A549 treated with DMSO at 1 μM for 4 hours (cell line): ENCODE results near the gene SLFN12. TPM values are rescaled to one million over a fixed set of nuclear protein-coding genes. Genes with fewer than 3 reads are reported as not detected.

Experiments used
- total RNA-seq: library from RNA; stranded (reverse); fragments of 200-300 nt; extraction: Qiagen RNA extraction; gene quantifications from 5 replicates; pipeline ENCODE4 v1.2.3, GENCODE V29; 2022; ENCODE audit warnings: low read depth

Gene SLFN12
- 0.12 to 0.21 TPM (median 0.20 TPM) in 3 of 5 replicates, not detected in the others for total RNA-seq

GRCh38 chr17:35432176-35433074 lies at the start of gene SLFN12:
Gene SLFN12, minus strand, starts transcription at chr17:35432500. Its CDS starts 9,472 bp downstream, at chr17:35423028.

DNA sequence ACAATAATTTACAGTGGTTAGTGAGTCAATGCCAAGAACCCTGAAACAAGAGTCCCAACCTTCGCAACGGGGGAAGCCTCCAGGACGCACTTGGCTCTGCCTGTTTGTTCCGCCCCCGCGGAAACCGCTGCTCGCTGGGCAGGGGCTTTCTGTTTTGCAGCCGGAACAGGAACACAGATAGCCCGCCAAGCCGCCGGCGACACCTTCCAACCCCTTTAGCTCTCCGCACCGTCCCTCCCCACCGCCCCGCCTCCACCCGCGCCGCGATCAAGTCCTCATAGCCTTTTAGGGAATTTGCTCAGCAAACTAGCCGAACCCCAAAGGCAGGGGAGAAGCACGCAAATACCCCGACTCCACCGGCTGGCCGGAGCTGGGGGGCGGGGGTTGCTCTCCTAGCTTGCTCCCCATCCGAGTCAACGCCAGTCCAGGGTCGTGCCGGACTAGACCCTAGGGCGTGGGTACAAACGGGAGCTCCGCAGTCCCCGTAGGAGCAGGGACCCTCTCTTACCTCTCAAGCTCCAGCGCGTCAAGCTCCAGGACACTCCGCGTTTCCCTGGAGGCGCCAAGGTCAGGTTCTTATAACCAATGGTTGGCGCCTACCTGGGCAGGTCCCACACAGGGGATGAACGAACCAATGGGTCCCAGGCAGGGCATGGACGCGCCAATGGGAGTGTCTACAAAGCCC lies 16.1 kb upstream of the SLFN12 start, which contains the start of gene SLFN13:
Gene SLFN13 (minus strand): TSS at position 553 of the 685 bp plus-strand sequence. CDS start 3,086 bp downstream, outside the sequence.

DNA sequence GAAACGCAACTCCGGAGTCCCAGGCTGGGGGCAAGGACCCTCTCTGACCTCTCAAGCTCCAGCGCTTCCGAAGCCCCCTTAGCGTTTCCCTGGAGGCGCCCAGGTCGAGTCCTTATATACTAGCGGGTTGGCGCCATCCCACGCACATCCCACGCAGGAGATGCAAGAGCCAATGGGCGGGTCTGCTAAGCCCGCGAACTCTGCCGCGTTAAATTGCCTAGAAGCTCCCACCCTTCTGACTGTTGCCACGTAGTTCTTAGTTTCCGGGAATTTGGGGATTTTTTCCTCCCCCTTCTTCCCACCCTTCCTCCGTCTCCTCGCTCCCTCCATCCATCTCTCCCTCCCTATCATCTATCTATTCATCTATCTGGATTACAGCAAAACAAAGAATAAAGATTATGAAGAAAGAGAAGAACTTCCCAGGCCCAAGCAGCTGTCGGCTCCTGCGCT lies 58.7 kb downstream of the SLFN12 start, which contains the start of gene SLFN11:
Gene SLFN11 (minus strand): TSS at position 88 of the 450 bp plus-strand sequence. CDS start 9,814 bp downstream, outside the sequence.

Other genes with a start within 250 kb of the SLFN12 start
- gene SLC35G3, start 238.1 kb downstream of the SLFN12 start, total RNA-seq = not detected in 5 replicates
- gene SLFN5, start 189.4 kb downstream of the SLFN12 start, total RNA-seq = 2.7 to 3.8 TPM (median 3.0 TPM) in 5 replicates
- 5.7 to 8.6 TPM (median 6.4 TPM) in 5 replicates for gene SLFN11, start 58.9 kb downstream of the SLFN12 start, total RNA-seq
- 3.8 to 6.0 TPM (median 5.0 TPM) in 5 replicates for gene SLFN13, start 16.3 kb upstream of the SLFN12 start, total RNA-seq
- gene SLFN12L, start 105.2 kb upstream of the SLFN12 start, total RNA-seq = 0.02 to 0.06 TPM in 2 of 5 replicates, not detected in the others
- not detected in 5 replicates for gene SLFN14, start 128.3 kb upstream of the SLFN12 start, total RNA-seq
- 6.0 to 9.2 TPM (median 8.3 TPM) in 5 replicates for gene PEX12, start 146.1 kb upstream of the SLFN12 start, total RNA-seq
- gene AP2B1, start 154.8 kb upstream of the SLFN12 start, total RNA-seq = 137 to 161 TPM (median 156 TPM) in 5 replicates